ENCODE data around the gene GPC6.

GPC6 gene

DNA sequence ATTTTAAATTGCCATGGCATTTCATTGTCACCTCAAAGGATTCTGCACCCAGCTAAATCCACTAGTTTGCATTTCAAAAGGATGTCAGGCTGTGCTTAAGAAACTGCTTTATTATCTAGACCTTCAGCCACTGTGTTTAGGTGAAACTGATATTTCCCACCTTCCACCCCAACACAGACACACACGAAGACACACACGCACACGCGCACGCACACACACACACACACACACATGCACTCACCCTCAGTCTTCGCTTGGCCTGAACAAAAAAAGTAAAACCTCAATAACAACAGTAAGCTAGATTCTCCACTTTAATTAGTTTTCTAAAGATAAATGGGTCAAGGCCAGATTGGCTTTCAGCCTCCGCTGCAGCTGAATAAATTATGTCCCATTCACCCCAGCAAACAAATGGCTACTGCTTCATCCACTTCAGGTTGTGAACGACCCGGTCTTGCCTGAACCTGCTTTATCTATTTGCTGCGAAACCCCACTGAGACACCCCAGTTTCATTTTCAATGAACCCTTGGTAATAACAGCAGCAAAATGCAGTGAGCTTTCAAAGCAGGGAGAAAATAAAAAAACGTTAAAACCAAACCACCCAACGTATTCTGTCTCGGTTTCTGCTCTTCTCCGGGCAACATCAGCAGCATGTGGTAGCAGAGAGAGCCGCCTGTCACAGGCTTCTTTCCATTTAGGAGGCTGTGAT lies 1086.1 kb downstream of the GPC6 start:
- Histone ChIP-seq H3K27ac (ENCODE audit: low read length) (no peak overlapping the region), H3K36me3 (ENCODE audit: control insufficient read depth in 2 of 2, insufficient read depth in 2 of 2, low read length in 2 of 2) (no peaks in the 10 kb centered on the region), H3K9ac (ENCODE audit: low read length in 2 of 2) (no peak overlapping the region), H3K4me1 (ENCODE audit: control insufficient read depth, insufficient read depth, low read length) (no peaks in the 10 kb centered on the region), H3K27me3 (ENCODE audit: control insufficient read depth in 1 of 2, insufficient read depth in 2 of 2, low read length in 2 of 2) (no peaks in the 10 kb centered on the region), H3K9me3 (ENCODE audit: control insufficient read depth in 2 of 2, low read length in 2 of 2) (no peaks in the 10 kb centered on the region), H3K4me3 (ENCODE audit: low read length in 2 of 2) (no peak overlapping the region)

DNA sequence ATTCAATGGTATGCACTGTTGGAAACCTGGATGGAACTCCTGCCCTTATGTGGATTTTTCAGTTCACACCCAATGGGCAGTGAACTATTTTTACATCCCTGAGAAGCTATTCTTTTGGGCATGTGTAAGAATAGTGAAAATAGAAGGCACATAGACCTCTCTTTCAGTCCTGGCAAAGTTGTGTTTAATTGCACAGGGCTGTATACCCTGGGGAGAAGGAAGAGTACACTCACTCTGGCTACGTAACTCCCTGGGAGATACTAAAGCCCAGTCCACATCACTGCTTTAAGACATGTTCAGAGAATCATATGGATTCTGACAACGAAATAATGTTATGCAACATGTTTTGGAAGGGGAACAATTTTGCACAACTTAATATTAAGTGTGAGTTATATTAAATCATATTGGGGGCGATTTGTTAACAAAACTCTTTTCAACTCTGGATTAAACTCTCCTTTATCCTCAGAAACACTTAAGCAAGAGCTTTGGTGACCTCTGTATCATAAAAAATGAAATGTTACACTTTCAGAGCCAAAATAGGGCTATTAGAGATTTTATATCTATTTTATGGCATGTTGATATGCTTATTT lies 1086.8 kb downstream of the GPC6 start:
- H3K27ac ChIP-seq (ENCODE audit: low read length), result no peak overlapping the region
- no peaks in the 10 kb centered on the region for H3K36me3 ChIP-seq (ENCODE audit: control insufficient read depth in 2 of 2, insufficient read depth in 2 of 2, low read length in 2 of 2)
- no peak overlapping the region for H3K4me3 ChIP-seq (ENCODE audit: low read length in 2 of 2)
- H3K9me3 ChIP-seq (ENCODE audit: control insufficient read depth in 2 of 2, low read length in 2 of 2), result no peaks in the 10 kb centered on the region
- no peaks in the 10 kb centered on the region for H3K27me3 ChIP-seq (ENCODE audit: control insufficient read depth in 1 of 2, insufficient read depth in 2 of 2, low read length in 2 of 2)
- no peaks in the 10 kb centered on the region for H3K4me1 ChIP-seq (ENCODE audit: control insufficient read depth, insufficient read depth, low read length)
- H3K9ac ChIP-seq (ENCODE audit: low read length in 2 of 2), result no peak overlapping the region

DNA sequence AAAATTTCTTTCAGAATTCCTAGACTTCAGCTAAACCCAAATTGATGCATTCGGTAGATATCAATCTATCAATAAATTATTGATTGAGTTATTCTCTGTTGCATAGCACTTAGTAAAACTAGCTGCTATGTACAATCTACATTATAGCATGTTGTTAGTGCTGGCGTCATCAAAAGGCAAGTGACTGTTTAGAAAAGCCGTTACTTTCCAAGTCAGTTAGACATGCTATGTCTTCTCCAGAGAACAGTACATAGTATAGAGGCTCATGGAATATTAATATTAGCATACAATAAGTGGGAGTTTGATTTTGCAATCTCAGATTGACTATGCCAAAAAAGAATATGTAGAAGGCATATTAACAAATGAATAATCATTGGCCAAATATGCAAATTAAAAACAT lies 1087.3 kb downstream of the GPC6 start:
- no peaks in the 10 kb centered on the region for H3K9me3 ChIP-seq (ENCODE audit: control insufficient read depth in 2 of 2, low read length in 2 of 2)
- no peak overlapping the region for H3K27ac ChIP-seq (ENCODE audit: low read length)
- H3K36me3 ChIP-seq (ENCODE audit: control insufficient read depth in 2 of 2, insufficient read depth in 2 of 2, low read length in 2 of 2), result no peaks in the 10 kb centered on the region
- no peak overlapping the region for H3K9ac ChIP-seq (ENCODE audit: low read length in 2 of 2)
- H3K4me1 ChIP-seq (ENCODE audit: control insufficient read depth, insufficient read depth, low read length), result no peaks in the 10 kb centered on the region
- no peak overlapping the region for H3K4me3 ChIP-seq (ENCODE audit: low read length in 2 of 2)
- no peaks in the 10 kb centered on the region for H3K27me3 ChIP-seq (ENCODE audit: control insufficient read depth in 1 of 2, insufficient read depth in 2 of 2, low read length in 2 of 2)

DNA sequence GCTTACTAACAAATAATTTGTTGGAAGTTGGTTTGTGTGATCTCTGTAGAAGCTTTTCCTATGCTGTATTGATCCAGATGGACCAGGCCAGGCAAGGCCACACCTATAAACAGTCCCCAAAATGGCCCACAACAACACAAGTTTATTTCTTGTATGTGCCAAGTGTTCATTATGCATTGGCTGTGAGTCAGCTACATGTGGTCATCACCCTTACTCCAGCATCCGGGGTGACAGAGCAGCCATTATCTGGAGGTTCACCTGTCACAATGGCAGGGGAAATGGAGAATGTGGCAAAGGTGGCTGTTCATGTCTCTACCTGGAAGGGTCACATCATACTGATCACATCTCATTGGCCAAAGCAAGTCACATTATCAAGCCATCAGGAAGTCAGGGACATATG lies 1088.6 kb downstream of the GPC6 start:
- Histone ChIP-seq H3K4me1 (ENCODE audit: control insufficient read depth, insufficient read depth, low read length) (no peaks in the 10 kb centered on the region), H3K9me3 (ENCODE audit: control insufficient read depth in 2 of 2, low read length in 2 of 2) (no peaks in the 10 kb centered on the region), H3K9ac (ENCODE audit: low read length in 2 of 2) (no peak overlapping the region), H3K27ac (ENCODE audit: low read length) (no peak overlapping the region), H3K36me3 (ENCODE audit: control insufficient read depth in 2 of 2, insufficient read depth in 2 of 2, low read length in 2 of 2) (no peaks in the 10 kb centered on the region), H3K4me3 (ENCODE audit: low read length in 2 of 2) (no peak overlapping the region), H3K27me3 (ENCODE audit: control insufficient read depth in 1 of 2, insufficient read depth in 2 of 2, low read length in 2 of 2) (no peaks in the 10 kb centered on the region)

DNA sequence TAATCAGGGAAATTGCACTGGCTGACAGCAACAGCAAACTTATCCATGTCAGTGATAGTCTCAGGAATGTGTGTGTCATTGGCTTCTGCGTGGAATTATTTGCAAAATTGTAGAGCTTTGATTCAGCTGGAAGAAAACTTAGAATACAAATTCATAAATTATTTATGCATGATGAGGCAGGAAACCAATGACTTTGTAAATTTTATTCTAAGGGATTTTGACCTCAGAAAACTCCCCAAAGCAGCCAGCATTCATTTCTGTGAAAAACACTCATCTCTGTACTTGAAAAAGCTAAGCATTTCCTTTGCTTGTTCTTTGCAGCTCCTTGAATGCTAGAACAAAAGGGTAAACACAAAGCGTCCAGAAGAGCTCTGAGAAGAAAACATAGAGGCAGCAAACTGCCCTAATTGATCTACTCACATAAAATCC lies 1090.5 kb downstream of the GPC6 start:
- Histone ChIP-seq H3K4me3 (ENCODE audit: low read length in 2 of 2) (no peak overlapping the region), H3K27me3 (ENCODE audit: control insufficient read depth in 1 of 2, insufficient read depth in 2 of 2, low read length in 2 of 2) (no peaks in the 10 kb centered on the region), H3K36me3 (ENCODE audit: control insufficient read depth in 2 of 2, insufficient read depth in 2 of 2, low read length in 2 of 2) (no peaks in the 10 kb centered on the region), H3K4me1 (ENCODE audit: control insufficient read depth, insufficient read depth, low read length) (no peaks in the 10 kb centered on the region), H3K9ac (ENCODE audit: low read length in 2 of 2) (no peak overlapping the region), H3K27ac (ENCODE audit: low read length) (no peak overlapping the region), H3K9me3 (ENCODE audit: control insufficient read depth in 2 of 2, low read length in 2 of 2) (no peaks in the 10 kb centered on the region)

DNA sequence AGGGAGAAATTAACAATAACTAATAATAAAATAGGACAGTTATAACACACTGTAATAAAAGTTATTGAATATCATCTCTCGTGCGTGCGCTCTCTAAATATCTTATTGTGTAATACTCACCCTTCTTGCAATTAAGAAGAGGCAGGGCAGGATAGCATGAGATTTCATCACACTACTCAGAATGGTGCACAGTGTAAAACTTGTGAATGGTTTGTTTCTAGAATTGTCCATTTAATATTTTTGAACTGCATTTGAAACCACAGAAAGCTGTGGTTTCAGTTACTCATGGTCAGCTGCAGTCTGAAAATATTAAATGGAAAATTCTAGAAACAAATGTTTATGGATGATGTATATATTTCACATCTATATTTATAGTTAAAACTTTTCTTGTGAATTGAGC lies 1091.8 kb downstream of the GPC6 start:
- Histone ChIP-seq H3K9ac (ENCODE audit: low read length in 2 of 2) (no peak overlapping the region), H3K9me3 (ENCODE audit: control insufficient read depth in 2 of 2, low read length in 2 of 2) (no peaks in the 10 kb centered on the region), H3K27me3 (ENCODE audit: control insufficient read depth in 1 of 2, insufficient read depth in 2 of 2, low read length in 2 of 2) (no peaks in the 10 kb centered on the region), H3K27ac (ENCODE audit: low read length) (no peak overlapping the region), H3K4me1 (ENCODE audit: control insufficient read depth, insufficient read depth, low read length) (no peaks in the 10 kb centered on the region), H3K36me3 (ENCODE audit: control insufficient read depth in 2 of 2, insufficient read depth in 2 of 2, low read length in 2 of 2) (no peaks in the 10 kb centered on the region), H3K4me3 (ENCODE audit: low read length in 2 of 2) (no peak overlapping the region)

DNA sequence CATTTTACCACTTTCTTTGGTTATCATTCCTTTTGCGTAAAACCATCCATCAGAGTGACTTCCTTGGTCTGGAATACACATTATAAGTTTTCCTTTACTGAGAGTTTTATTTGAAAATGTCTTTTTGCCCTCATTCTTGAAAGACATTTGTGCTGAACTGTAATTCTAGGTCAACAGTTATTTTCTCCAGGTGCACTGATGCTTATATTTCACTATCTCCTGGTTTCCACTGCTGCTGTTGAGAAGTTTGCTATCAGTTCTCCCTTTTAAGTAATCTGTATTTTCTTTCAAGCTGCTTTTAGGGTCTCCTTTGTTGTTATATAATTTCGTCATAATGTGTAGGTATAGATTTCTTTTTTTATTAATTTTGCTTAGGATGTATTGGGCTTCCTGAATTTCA lies 1092.9 kb downstream of the GPC6 start:
- H3K4me3 ChIP-seq (ENCODE audit: low read length in 2 of 2), result no peak overlapping the region
- no peaks in the 10 kb centered on the region for H3K36me3 ChIP-seq (ENCODE audit: control insufficient read depth in 2 of 2, insufficient read depth in 2 of 2, low read length in 2 of 2)
- no peak overlapping the region for H3K27ac ChIP-seq (ENCODE audit: low read length)
- no peaks in the 10 kb centered on the region for H3K9me3 ChIP-seq (ENCODE audit: control insufficient read depth in 2 of 2, low read length in 2 of 2)
- H3K9ac ChIP-seq (ENCODE audit: low read length in 2 of 2), result no peak overlapping the region
- H3K27me3 ChIP-seq (ENCODE audit: control insufficient read depth in 1 of 2, insufficient read depth in 2 of 2, low read length in 2 of 2), result no peaks in the 10 kb centered on the region
- H3K4me1 ChIP-seq (ENCODE audit: control insufficient read depth, insufficient read depth, low read length), result no peaks in the 10 kb centered on the region

DNA sequence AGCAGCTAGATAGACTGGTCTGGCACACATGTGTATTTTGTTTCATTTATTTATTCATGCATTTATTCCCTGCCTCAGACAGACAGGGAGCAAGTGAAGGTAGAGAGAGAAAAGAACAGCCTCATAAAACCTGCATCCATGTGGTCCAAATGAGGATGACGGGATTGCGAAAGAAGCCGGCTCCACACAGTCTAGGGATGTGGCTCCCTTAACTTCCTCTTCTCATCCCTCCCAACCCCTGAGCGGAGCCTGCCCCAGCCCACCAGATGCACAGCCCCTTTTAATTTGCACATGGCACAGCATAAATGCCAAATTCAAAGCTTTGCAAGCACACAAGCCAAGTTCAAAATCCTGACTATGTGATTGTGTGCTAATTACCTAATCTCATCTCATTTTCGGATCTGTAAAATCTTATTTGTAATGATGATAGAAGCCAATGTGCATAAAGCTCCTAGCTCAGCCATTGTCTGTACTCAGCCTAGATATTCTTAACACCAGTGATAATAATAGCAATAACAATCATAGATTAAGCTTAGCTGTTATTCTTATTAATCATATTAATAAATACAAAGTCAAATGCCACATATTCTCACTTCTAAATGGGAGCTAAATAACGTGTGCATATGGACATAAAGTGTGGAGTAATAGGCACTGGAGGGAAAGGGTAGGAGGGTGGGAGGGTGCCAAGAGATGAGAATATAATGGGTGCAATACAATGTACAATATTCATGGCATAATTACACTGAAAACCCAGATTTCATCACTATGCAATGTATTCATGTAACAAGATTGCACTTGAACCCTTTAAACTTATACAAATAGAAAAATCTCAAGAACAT lies 1096.5 kb downstream of the GPC6 start:
- Histone ChIP-seq H3K4me3 (ENCODE audit: low read length in 2 of 2) (no peak overlapping the region), H3K9me3 (ENCODE audit: control insufficient read depth in 2 of 2, low read length in 2 of 2) (no peaks in the 10 kb centered on the region), H3K27ac (ENCODE audit: low read length) (no peak overlapping the region), H3K27me3 (ENCODE audit: control insufficient read depth in 1 of 2, insufficient read depth in 2 of 2, low read length in 2 of 2) (no peaks in the 10 kb centered on the region), H3K9ac (ENCODE audit: low read length in 2 of 2) (no peak overlapping the region), H3K36me3 (ENCODE audit: control insufficient read depth in 2 of 2, insufficient read depth in 2 of 2, low read length in 2 of 2) (no peaks in the 10 kb centered on the region), H3K4me1 (ENCODE audit: control insufficient read depth, insufficient read depth, low read length) (no peaks in the 10 kb centered on the region)

DNA sequence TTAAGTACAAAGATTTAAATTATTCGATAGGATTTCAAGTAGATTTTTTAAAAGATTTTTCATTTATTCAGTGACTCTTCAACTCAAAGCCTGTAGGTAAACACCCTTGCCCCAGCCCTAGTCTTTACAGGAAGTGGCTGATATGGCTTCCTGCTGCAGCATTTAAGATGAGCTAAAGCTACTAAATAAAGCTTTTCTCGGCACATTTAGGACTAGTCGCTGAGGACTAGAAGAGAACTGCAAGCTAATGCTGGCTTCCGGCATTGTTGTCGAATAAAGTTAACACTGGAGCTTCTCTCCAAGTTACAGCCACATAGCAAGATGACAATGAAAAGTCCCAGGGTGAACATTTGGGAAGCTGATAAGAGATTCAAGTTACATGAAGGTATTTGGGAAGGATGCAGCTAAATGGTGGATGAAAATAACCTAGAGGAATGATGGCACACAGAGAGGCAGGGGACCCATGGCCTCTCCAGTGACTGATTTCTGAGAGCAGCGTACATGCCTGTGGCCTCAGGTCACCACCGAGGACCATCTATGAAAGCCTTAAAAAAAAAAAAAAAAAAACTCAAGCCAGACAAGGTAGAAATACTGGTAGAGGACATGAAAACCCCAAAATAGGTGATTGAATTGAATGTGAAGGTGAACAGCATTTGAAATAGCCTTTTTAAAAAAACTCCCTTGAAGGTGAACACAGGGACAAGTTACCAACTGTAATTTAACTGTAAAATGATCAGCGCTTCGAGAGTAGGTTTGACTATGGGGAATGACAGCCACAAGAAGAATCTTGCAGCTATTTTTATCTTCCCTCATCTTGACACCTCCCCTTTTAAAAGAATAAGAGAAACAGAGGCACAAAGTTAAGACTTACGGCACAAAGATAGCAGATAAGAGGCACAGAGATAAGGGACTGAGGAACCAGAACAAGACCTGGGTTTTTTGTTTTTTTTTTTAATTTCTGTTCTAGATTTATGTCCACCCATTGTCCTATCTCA lies 1097.5 kb downstream of the GPC6 start:
- Histone ChIP-seq H3K9ac (ENCODE audit: low read length in 2 of 2) (no peak overlapping the region), H3K27ac (ENCODE audit: low read length) (no peak overlapping the region)

More for the DNA sequence above, 1097.5 kb downstream of the GPC6 start:
- Histone ChIP-seq H3K36me3 (ENCODE audit: control insufficient read depth in 2 of 2, insufficient read depth in 2 of 2, low read length in 2 of 2) (no peaks in the 10 kb centered on the region), H3K27me3 (ENCODE audit: control insufficient read depth in 1 of 2, insufficient read depth in 2 of 2, low read length in 2 of 2) (no peaks in the 10 kb centered on the region), H3K4me3 (ENCODE audit: low read length in 2 of 2) (no peak overlapping the region), H3K9me3 (ENCODE audit: control insufficient read depth in 2 of 2, low read length in 2 of 2) (no peaks in the 10 kb centered on the region), H3K4me1 (ENCODE audit: control insufficient read depth, insufficient read depth, low read length) (no peaks in the 10 kb centered on the region)
